Measurements from ENCODE around the gene HACD3. TPM values are rescaled to one million over a fixed set of nuclear protein-coding genes. Genes with fewer than 3 reads are reported as not detected.

HACD3 gene
- total and polyA plus RNA-seq, 9 of the 15 experiments (the other 6 are each of a cell fraction or from before 2014, with no cell fraction given), result 48.1 to 117 (median 72.8) TPM

DNA sequence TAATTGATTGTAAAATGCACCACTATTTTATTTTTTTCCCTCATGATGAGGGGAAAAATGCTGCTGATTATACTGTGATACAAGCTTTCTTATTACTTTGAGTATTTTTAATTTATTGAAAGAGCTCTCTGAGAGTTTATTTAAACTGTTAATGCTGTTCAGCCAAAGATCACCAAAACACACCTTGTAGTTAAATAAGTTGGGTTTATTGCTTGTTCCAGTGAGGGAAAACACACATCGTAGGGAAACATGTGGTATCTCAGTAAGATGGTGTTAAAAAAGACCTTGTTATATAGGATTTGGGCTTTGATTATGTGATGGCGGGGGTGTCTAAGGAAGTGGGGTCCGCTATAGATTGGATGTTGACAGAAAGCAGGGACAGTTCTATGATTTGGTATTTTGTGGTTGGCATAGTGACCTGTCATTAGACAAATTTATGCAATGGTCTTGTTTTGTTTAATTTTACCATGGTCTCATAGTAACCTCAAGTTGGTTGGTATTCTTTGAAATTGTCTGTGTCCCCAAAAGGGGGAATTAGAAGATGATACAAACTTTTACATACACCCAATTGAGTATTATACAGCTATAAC is 11.1 kb downstream of the HACD3 start:
- no peak overlapping the region for H2AFZ ChIP-seq (ENCODE audit: low read depth, low read length)
- FAIRE-seq, result no peak
- no peaks in the 10 kb centered on the region for H3K9me3 ChIP-seq (replicated peaks; ENCODE audit: control insufficient read depth, insufficient read depth, low read depth, low read length)
- DNase-seq (ENCODE audit: extremely low read depth in 1 of 4, low spot score in 3 of 4), result no peak
- H3K4me3 ChIP-seq, result no peak overlapping the region
- no peak overlapping the region for H3K27ac ChIP-seq (ENCODE audit: extremely low read depth, low read depth, low read length)
- ATAC-seq, result no peak
- BruUV-seq (replicated peaks), result no TSS peak
- H3K9me1 ChIP-seq (ENCODE audit: control insufficient read depth, insufficient read depth, low read length), result no peaks in the 10 kb centered on the region
- ChIA-PET CTCF (ENCODE audit: low intra/inter-chr PET ratio) (no interaction called here), POLR2A (interaction anchor here (1.0 to 1.1 kb wide), 2 partner anchors 14 to 32 kb away, joined by 3 read pairs; no protein-coding TSS in a partner anchor)
- H3K27me3 ChIP-seq (ENCODE audit: control insufficient read depth in 2 of 2, insufficient read depth in 2 of 2, low read length in 2 of 2), result no peaks in the 10 kb centered on the region
- no peak overlapping the region for H3K4me2 ChIP-seq (ENCODE audit: insufficient read depth, low read length)
- peaks cover 85% of the 10 kb centered on the region for H3K79me2 ChIP-seq (ENCODE audit: control insufficient read depth, insufficient read depth, low read length)
- H4K20me1 ChIP-seq (replicated peaks; ENCODE audit: control insufficient read depth, insufficient read depth, low read length), result peaks cover 4% of the 10 kb centered on the region; the same call in 1 of the 2 replicates
- no peaks in the 10 kb centered on the region for H3K4me1 ChIP-seq (replicated peaks in 1 of 2; ENCODE audit: control insufficient read depth in 2 of 2, insufficient read depth in 2 of 2, low read length in 2 of 2)
- peaks cover 23% of the 10 kb centered on the region; the same call in 1 of the 3 replicates for H3K36me3 ChIP-seq (ENCODE audit: control insufficient read depth, insufficient read depth, low read length)
- TF ChIP-seq PHTF2 (CRISPR knock-in tag; IDR thresholded peaks at IDR 0.05) (no peak), ZNF121 (CRISPR knock-in tag; conservative IDR thresholded peaks at IDR 0.05) (no peak), TEAD2 (tag; IDR thresholded peaks at IDR 0.05) (no peak), ZNF134 (CRISPR knock-in tag; conservative IDR thresholded peaks at IDR 0.05) (no peak), RBFOX2 (IDR thresholded peaks at IDR 0.05; ENCODE audit: low read depth, low read length) (no peak)
- in situ Hi-C loops (cut with MboI) (no loop called here), intact Hi-C loops (cut with micrococcal nuclease) (no loop called here)
- WGBS (ENCODE audit: insufficient coverage, low coverage, missing lambda C conversion rate), result 98% methylated on average over 3 of the region's 3 CpGs
- H3K9ac ChIP-seq (ENCODE audit: insufficient read depth in 1 of 2, low read depth in 2 of 2, low read length in 2 of 2), result no peak overlapping the region

DNA sequence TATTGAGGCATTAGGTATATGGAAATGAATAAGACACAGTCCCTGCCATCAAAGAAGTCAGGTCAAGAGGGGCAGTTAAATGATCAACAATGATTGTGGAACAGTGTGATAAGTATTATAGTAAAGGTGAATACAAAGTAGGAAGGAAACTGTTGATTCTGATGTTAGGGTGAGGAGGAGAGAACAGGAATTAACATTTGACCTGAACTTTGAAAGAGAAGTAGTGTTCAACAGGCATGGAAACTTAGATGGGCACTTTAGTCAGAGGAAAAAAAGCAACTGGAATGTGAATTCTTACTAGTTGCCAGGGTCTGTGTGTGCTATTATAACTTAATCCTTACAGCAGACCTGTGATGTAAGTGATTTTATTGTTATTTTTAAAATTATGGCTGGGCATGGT is 17.6 kb downstream of the HACD3 start:
- POLR2A ChIA-PET, result interaction anchor here (1.9 kb wide), 1 partner anchor 8 kb away, joined by 6 read pairs; no protein-coding TSS in a partner anchor
- peaks cover 14% of the 10 kb centered on the region for H4K20me1 ChIP-seq (replicated peaks; ENCODE audit: control insufficient read depth, insufficient read depth, low read length)
- no peak overlapping the region for H3K27ac ChIP-seq (ENCODE audit: extremely low read depth, low read depth, low read length)
- no peaks in the 10 kb centered on the region for H3K9me3 ChIP-seq (replicated peaks; ENCODE audit: control insufficient read depth, insufficient read depth, low read depth, low read length)
- no peaks in the 10 kb centered on the region for H3K9me1 ChIP-seq (ENCODE audit: control insufficient read depth, insufficient read depth, low read length)
- H3K27me3 ChIP-seq (ENCODE audit: control insufficient read depth in 2 of 2, insufficient read depth in 2 of 2, low read length in 2 of 2), result no peaks in the 10 kb centered on the region
- H3K9ac ChIP-seq (ENCODE audit: insufficient read depth in 1 of 2, low read depth in 2 of 2, low read length in 2 of 2), result no peak overlapping the region
- CTCF ChIA-PET (ENCODE audit: low intra/inter-chr PET ratio), result no interaction called here
- no peak for FAIRE-seq
- BruUV-seq (replicated peaks), result no TSS peak
- no peak for DNase-seq (ENCODE audit: extremely low read depth in 1 of 4, low spot score in 3 of 4)
- in situ Hi-C loops (cut with MboI) (no loop called here), intact Hi-C loops (cut with micrococcal nuclease) (no loop called here)
- H3K4me2 ChIP-seq (ENCODE audit: insufficient read depth, low read length), result no peak overlapping the region
- TF ChIP-seq BDP1 (IDR thresholded peaks at IDR 0.05; ENCODE audit: insufficient read depth, insufficient read length), result no peak
- TF ChIP-seq ZNF239 (CRISPR knock-in tag; IDR thresholded peaks at IDR 0.05), result no peak
- no peak for TF ChIP-seq ZNF146 (CRISPR knock-in tag; IDR thresholded peaks at IDR 0.05; ENCODE audit: unreplicated experiment)
- TF ChIP-seq, protein P1, sequence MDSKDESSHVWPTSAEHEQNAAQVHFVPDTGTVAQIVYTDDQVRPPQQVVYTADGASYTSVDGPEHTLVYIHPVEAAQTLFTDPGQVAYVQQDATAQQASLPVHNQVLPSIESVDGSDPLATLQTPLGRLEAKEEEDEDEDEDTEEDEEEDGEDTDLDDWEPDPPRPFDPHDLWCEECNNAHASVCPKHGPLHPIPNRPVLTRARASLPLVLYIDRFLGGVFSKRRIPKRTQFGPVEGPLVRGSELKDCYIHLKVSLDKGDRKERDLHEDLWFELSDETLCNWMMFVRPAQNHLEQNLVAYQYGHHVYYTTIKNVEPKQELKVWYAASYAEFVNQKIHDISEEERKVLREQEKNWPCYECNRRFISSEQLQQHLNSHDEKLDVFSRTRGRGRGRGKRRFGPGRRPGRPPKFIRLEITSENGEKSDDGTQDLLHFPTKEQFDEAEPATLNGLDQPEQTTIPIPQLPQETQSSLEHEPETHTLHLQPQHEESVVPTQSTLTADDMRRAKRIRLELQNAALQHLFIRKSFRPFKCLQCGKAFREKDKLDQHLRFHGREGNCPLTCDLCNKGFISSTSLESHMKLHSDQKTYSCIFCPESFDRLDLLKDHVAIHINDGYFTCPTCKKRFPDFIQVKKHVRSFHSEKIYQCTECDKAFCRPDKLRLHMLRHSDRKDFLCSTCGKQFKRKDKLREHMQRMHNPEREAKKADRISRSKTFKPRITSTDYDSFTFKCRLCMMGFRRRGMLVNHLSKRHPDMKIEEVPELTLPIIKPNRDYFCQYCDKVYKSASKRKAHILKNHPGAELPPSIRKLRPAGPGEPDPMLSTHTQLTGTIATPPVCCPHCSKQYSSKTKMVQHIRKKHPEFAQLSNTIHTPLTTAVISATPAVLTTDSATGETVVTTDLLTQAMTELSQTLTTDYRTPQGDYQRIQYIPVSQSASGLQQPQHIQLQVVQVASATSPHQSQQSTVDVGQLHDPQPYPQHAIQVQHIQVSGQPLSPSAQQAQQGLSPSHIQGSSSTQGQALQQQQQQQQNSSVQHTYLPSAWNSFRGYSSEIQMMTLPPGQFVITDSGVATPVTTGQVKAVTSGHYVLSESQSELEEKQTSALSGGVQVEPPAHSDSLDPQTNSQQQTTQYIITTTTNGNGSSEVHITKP (IDR thresholded peaks at IDR 0.05; ENCODE audit: partially characterized antibody), result no peak
- TF ChIP-seq, protein P2, sequence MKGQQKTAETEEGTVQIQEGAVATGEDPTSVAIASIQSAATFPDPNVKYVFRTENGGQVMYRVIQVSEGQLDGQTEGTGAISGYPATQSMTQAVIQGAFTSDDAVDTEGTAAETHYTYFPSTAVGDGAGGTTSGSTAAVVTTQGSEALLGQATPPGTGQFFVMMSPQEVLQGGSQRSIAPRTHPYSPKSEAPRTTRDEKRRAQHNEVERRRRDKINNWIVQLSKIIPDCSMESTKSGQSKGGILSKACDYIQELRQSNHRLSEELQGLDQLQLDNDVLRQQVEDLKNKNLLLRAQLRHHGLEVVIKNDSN (CRISPR knock-in tag; IDR thresholded peaks at IDR 0.05), result no peak
- no peak for ATAC-seq
- no peak overlapping the region for H3K4me3 ChIP-seq
- peaks cover 87% of the 10 kb centered on the region for H3K79me2 ChIP-seq (ENCODE audit: control insufficient read depth, insufficient read depth, low read length)
- no peak overlapping the region for H2AFZ ChIP-seq (ENCODE audit: low read depth, low read length)
- H3K4me1 ChIP-seq (replicated peaks in 1 of 2; ENCODE audit: control insufficient read depth in 2 of 2, insufficient read depth in 2 of 2, low read length in 2 of 2), result peaks cover 4 to 25% of the 10 kb centered on the region in 2 experiments; a peak in 3 of 5 replicates
- peaks cover 10% of the 10 kb centered on the region; the same call in 1 of the 3 replicates for H3K36me3 ChIP-seq (ENCODE audit: control insufficient read depth, insufficient read depth, low read length)

Data from K562 (cell line).